HG03025 (cell line): Measurements from ENCODE around the gene CYP2S1.

Experiments
- ATAC-seq: cut with Tn5 transposase; IDR thresholded peaks from one replicate; pipeline ENCODE4 v1.9.1; 2021; ENCODE audit warnings: mild to moderate bottlenecking, moderate library complexity; ENCODE audit not compliant: unreplicated experiment, low FRiP score

CYP2S1 gene

GRCh38 chr19:41255171-41255570 is 62.2 kb downstream of the CYP2S1 start:
- no peak for ATAC-seq
